Measurements from ENCODE around the gene PI4KB.

GRCh38 chr1:151309811-151310323, 17.3 kb downstream of the PI4KB start:
- TF ChIP-seq CTCF (IDR thresholded peaks at IDR 0.05) = no peak
- no peak for TF ChIP-seq POLR2AphosphoS5 (IDR thresholded peaks at IDR 0.05)

All from breast epithelium (tissue), 3 donors.